Activated CD8-positive, alpha-beta memory T cell treated with anti-CD3 and anti-CD28 coated beads, Interleukin-2, amount 50 U/mL, for 4 hours (primary cell): Measurements from ENCODE around the gene SH2D4B.

Experiments
- DNase-seq: peaks from one replicate; pipeline ENCODE4 v3.0.0-alpha.2; 2020

SH2D4B gene

DNA sequence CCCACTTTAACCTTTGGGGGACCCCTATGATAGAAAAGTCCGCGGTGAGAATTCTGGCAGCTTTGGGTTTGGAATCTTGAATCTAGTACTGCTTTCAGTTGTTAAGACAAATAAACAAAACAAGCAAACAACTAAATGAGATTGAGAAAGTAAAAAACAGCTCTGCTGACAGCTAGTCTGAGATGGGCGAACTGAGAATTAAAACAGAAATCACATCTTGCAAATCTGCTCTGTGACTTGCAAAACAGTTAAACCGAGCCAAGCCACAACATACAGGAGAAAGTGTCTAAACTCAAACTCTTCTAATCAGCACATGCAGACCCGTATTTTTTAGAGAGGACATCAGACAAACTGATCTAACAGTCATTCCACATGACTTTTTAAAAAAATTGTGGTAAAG is 110.4 kb downstream of the SH2D4B start:
- no peak for DNase-seq

GRCh38 chr10:80649183-80649582 is 111.5 kb downstream of the SH2D4B start:
- no peak for DNase-seq

DNA sequence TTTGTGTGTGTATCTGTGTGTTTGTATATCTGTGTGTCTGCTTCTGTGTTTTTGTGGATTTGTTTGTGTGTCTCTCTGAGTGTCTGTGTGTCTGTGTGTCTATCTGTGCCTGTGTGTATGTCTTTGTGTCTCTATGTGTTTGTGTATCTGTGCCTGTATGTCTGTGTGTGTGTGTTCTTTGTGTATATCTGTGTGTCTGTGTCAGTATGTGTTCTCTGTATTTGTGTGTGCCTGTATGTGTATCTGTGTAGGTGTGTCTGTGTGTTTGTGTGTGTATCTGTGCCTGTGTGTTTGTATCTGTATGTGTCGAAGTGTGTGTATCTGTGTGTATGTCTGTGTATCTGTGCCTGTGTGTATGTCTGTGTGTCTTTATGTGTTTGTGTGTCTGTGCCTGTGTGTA is 118.2 kb downstream of the SH2D4B start:
- DNase-seq, result no peak

DNA sequence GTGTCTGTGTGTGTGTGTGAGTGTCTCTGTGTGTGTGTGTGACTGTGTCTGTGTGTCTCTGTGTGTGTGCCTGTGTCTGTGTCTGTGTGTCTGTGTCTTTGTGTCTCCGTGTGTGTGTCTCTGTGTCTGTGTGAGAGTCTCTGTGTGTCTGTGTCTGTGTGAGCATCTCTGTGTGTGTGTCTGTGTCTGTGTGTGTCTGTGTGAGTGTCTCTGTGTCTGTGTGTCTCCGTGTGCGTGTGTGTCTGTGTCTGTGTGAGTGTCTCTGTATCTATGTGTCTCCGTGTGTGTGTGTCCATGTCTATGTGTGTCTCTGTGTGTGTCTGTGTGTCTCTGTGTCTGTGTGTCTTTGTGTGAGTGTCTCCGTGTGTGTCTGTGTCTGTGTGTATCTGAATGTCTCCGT is 120.4 kb downstream of the SH2D4B start:
- no peak for DNase-seq

DNA sequence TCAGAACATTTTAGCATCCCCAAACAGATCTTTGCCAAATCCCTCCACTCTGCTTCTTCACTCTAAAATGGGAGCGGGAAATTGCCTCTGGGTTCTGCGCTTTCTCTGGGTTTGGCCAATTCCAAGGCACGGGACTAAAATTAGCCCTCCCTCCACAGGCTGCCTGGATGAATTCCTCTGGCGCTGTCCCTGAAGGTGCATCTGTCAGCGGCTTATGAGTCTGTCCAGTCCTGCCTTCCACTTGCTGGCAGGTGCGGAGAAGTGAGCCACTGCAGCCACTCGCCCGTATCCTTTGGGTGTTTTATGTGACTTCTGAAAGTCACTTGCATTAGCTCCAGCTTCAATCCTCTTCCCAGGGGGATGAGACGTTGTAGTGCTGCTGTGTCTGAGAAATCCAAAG is 121.6 kb downstream of the SH2D4B start:
- DNase-seq, result no peak

DNA sequence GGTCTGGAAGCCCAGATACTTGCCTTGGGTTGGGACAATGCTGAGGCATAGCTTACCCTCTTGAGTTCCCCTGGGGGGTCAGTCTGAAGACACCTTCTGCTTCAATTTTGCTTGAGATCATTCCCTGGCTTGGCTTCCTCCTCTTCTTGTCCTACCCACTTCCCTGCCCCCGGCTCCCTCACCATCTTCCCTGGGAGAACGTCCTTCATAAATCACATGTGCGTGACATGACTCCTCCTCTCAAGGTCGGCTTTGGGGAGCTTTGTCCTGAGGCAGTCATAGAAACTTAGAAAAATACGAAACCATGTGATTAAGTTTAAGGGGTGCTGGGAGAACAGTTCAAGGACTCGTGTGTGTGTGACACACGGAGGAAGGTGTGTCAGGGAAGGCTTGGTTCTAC is 122.6 kb downstream of the SH2D4B start:
- DNase-seq, result no peak

- no peak for DNase-seq
These were observed 123.0 kb downstream of the SH2D4B start for GRCh38 chr10:80660736-80661135.

DNA sequence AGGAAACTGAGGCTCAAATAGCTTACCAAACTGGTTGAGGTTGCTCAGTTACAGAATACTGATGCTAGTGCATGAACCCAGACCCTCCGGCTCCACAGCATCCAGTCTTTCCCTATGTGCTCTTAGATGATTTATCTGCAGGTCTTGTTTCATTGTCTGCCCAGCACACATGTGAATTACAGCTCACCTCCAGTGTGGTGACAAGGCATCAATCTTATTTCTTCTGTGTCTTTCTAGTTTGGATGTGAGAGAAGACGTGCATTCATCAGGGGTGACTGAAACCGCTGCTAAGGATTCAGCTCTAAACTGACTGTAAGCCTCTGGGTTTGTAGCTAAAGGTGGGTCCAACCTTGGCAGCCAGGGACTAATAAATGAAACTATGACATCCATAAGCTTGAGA is 123.8 kb downstream of the SH2D4B start:
- no peak for DNase-seq

DNA sequence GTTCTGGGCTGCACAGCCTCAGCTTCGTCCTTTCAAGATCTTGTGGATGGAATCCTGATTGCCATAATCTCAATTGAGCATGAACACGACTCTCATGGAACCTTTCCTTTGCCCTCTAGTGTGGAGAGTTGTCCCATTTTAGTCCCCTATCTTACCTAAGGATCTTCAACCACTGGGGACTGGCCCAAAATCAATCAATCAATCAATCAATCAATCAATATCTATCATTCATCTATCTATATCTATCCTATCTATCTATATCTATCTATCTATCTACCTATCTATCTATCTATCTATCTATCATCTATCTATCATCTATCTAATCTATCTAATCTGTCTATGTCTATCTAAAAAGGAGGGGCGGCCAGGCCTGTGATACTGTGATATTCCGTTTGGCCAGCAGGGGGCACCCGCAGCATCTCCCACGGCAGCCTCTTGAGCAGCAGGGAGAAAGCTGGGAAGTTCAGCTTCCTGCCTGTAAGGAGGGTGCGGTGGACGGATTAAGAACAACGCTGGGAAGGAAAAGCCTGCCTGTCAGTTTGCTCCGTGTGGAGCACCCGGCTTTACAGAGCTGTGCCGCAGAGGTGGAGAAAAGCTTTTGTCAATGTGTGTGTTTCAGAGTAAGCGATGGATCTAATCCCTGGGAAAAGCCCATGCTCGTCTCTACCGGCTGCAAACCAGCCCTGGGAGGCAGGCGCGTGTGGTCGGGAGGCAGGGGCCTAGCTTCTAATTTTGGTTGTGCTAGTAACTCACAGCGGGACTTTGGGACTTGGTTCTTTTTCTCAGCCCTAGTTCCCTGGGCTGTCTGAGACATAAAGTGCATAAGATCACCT is 124.9 kb downstream of the SH2D4B start:
- peak; percentile 74 for DNase-seq

GRCh38 chr10:80664071-80664680 is 126.5 kb downstream of the SH2D4B start:
- peak; percentile 39 for DNase-seq

- no peak for DNase-seq
These were observed 131.8 kb downstream of the SH2D4B start for GRCh38 chr10:80669485-80669884.

GRCh38 chr10:80670774-80671173 is 133.1 kb downstream of the SH2D4B start:
- DNase-seq, result no peak

- DNase-seq, result no peak
These were observed 134.1 kb downstream of the SH2D4B start for GRCh38 chr10:80671847-80672246.

DNA sequence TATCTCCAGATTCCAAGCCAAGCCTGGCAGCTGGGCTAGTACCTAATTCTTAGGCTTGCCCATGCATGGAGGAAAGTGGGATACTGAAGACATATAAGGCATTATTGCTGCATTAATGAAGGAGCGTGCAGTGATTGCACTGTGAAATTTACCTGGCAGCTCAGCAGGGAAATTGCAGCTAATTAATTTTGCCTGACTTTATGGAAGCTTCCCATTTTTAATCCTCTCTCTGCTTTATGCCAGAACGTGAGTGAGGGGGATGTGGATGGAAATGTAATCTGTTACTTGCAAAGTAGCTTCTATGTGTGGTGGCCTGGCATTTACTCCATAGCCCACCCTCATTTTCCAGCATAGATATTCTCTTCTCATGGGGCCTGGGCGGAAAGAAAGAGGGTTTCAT is 134.9 kb downstream of the SH2D4B start:
- DNase-seq, result no peak

- DNase-seq, result no peak
These were observed 137.1 kb downstream of the SH2D4B start for GRCh38 chr10:80674809-80675208.

- DNase-seq, result no peak
These were observed 143.4 kb downstream of the SH2D4B start for GRCh38 chr10:80681142-80681541.

- DNase-seq, result no peak
These were observed 146.6 kb downstream of the SH2D4B start for GRCh38 chr10:80684259-80684658.

DNA sequence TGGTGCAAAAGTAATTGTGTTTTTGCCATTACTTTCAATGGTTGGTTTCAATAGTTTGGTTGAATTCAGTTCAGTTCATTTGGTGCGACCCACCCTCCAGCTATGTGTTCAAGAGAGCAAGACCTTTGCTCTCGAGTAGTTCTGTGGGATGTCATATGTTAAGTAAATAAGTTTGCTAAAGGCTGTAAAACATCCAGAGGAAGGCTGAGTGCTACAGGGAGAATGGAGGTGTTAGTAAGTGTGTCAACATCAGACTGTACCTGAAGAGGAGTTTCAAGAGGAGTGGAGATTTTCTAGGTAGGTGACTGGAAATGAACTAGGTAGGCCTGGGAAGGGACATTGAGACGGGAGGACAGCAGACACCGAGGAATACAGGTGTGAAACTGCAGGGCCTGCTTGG is 147.7 kb downstream of the SH2D4B start:
- DNase-seq, result no peak

GRCh38 chr10:80686734-80687475 is 149.2 kb downstream of the SH2D4B start:
- DNase-seq, result no peak

DNA sequence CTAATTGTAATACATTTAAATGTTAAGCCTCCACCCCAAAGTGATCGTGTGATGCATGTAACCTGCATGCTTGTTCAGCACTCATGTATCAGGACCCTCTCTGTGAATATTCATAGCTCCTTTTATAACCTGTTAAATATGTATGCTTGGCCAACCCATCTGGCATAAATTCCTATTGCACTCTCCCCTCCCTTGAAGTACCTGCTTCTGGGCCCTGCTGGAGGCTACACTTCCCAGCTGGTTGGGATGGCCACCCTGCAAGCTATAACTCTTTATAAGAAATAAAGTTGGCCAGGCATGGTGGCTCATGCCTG is 149.7 kb downstream of the SH2D4B start:
- DNase-seq, result no peak

- DNase-seq, result no peak
These were observed 152.7 kb downstream of the SH2D4B start for GRCh38 chr10:80690434-80690833.

DNA sequence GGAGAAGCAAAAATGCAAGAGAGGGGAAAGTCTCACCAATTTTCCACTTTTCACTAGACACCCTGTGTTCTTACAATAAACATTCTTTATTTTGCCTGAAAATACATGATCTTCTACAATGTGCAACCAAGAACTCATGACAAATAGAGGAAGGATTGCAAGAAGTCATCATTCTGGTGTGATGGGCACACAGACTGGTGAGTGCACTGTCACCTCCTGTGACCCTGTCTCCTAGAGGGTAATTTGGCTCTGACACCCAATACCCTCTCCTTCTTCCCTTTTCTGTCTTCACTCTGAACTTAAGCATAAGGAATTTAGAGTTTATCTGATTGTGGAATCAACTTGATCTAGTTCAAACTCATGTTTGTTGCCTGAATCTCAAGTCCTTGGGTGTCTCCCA is 153.7 kb downstream of the SH2D4B start:
- DNase-seq, result no peak

GRCh38 chr10:80693565-80693964 is 155.9 kb downstream of the SH2D4B start:
- no peak for DNase-seq

GRCh38 chr10:80694930-80695329 is 157.2 kb downstream of the SH2D4B start:
- no peak for DNase-seq
